Colonic mucosa (tissue), 4 donors: ENCODE measurements around the gene DNASE1L2. TPM values are rescaled to one million over a fixed set of nuclear protein-coding genes. Genes with fewer than 3 reads are reported as not detected.

ENCODE experiments used
- DNase-seq: peaks from one replicate; pipeline ENCODE4 v3.0.0-alpha.2; 2020
- H3K27ac ChIP-seq: fragments of 200-600 bp; one replicate; pipeline ENCODE4 v1.8.0; 2021
- H3K27me3 ChIP-seq: fragments of 200-600 bp; one replicate; pipeline ENCODE4 v1.8.0; 2021
- H3K36me3 ChIP-seq: fragments of 200-600 bp; one replicate; pipeline ENCODE4 v1.8.0; 2021
- H3K4me1 ChIP-seq: fragments of 200-600 bp; one replicate; pipeline ENCODE4 v1.8.0; 2021; ENCODE audit warnings: mild to moderate bottlenecking
- H3K4me3 ChIP-seq: fragments of 200-600 bp; one replicate; pipeline ENCODE4 v1.8.0; 2021
- H3K9ac ChIP-seq, 2 donors: one replicate each; pipeline ENCODE4 v1.7.0; 2013; ENCODE audit warnings: control low read depth in 2 of 2, low read depth in 2 of 2, low read length in 2 of 2
- H3K9me3 ChIP-seq: fragments of 200-600 bp; one replicate; pipeline ENCODE4 v1.8.0; 2021
- CTCF ChIP-seq: fragments of 200-600 bp; IDR thresholded peaks from one replicate; pipeline ENCODE4 v1.8.0; 2022; ENCODE audit warnings: antibody characterized with exemption, mild to moderate bottlenecking
- intact Hi-C: fragments of 100-400 bp; cut with DNase I; formaldehyde crosslinking; loops from one replicate; pipeline ENCODE4 v1.14.1; 2022
- microRNA-seq: library from miRNA; unstranded; fragments of <30 nt; microRNA quantifications from one replicate; pipeline ENCODE4, GENCODE V29; 2019
- total RNA-seq, 2 donors: library from RNA; stranded (reverse); fragmentation: NEBNext Ultra II Directional in 1 of 2; extraction: Animal tissue kit (Norgen Biotek cat#: 25700) in 1 of 2; gene quantifications; one replicate each; pipeline ENCODE4 v1.2.1, GENCODE V29; 2021
- donor health status: healthy.
- donor health status: DM: no; HTN: no; CAD: no.
- donor health status: DM: no; HTN: no; CAD: no.

Gene DNASE1L2
- total RNA-seq, 2 donors from 2014 or later, result 0.85 to 2.4 TPM

DNA sequence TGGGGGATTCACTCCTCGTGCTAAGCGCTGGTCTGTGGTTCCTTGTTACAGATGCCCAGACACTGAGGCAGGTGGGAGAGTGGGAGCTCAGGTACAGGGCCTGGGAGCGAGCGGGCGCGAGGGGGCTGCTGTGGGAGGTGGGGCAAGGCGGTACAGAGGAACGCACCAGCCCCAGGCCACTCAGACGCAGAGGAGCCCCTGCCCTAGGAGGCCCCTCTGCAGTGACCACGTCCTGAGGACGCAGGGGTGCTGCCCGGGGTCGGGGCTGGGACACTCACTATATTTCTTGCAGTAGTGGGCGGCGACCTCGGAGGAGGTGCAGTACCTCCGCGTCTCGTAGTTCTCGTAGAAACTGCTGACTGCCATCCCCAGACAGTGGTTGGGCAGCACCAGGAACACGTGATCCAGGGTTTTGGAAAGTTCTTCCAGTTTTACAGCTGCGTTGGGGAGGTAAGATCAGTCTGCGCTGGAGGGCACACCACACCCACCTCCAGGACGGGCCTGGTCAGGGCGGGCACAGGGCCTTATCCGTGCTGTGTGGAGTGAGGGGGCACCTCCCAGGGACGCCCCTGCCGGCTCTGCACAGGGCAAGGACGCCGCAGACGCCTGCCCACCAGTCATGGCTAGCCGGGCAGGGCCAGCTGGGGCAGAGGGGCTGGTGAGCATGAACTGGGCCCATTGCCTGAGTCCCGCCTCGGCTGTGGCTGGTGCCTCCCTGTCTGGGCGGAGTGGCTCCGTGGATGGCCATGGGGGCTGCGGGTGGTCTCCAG lies 47.9 kb downstream of the DNASE1L2 start:
- Histone ChIP-seq H3K9ac (no peak overlapping the region), H3K36me3 (no peaks in the 10 kb centered on the region), H3K9me3 (no peaks in the 10 kb centered on the region), H3K4me1 (no peaks in the 10 kb centered on the region), H3K4me3 (no peak overlapping the region), H3K27ac (no peak overlapping the region), H3K27me3 (no peaks in the 10 kb centered on the region)
- TF ChIP-seq CTCF, result no peak
- intact Hi-C loops, result no loop called here
- DNase-seq, result no peak

DNA sequence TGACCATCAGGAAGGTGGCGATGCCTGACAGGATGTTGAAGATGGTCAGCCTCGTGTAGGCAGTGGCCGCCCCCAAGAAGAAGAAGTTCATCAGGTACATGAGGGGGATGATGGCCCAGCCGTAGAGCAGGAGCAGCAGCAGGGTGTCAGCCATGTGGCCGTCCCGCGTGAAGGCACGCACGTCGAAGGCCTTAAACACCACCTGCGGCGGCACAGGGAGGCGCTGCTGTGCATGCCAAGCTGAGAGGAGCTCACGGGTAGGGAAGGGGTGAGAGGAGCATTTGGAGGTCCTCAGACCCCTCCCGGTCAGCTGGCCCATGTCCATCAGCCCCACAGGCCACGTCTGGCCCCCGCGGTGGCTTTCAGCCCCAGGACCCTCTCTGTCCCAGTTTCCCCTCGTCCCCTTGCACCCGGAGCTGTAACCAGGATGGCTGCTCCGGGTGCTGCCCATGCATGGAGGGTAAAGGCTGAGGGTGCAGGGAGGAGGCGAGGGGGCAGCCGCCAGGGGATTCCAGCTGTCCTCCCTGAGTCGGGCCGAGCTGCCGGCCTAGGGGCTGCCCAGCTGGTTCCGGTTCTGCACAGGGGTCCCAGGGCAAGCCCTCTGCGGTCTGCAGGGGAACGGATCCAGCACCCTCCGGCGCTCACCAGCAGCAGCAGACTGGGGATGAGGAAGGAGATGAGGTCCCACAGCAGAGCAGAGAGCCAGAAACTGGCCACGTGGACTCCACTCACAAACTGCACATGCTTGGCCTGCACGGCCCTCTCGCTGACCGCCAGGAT lies 48.7 kb downstream of the DNASE1L2 start:
- Histone ChIP-seq H3K4me3 (no peak overlapping the region), H3K27me3 (no peaks in the 10 kb centered on the region), H3K4me1 (no peaks in the 10 kb centered on the region), H3K9me3 (no peaks in the 10 kb centered on the region), H3K9ac (no peak overlapping the region), H3K27ac (no peak overlapping the region), H3K36me3 (no peaks in the 10 kb centered on the region)
- no peak for DNase-seq
- intact Hi-C loops, result no loop called here
- TF ChIP-seq CTCF, result no peak

- no peaks in the 10 kb centered on the region for H3K9me3 ChIP-seq
- no peaks in the 10 kb centered on the region for H3K4me1 ChIP-seq
- H3K27me3 ChIP-seq, result no peaks in the 10 kb centered on the region
- H3K4me3 ChIP-seq, result no peak overlapping the region
- intact Hi-C loops, result no loop called here
- no peaks in the 10 kb centered on the region for H3K36me3 ChIP-seq
- no peak overlapping the region for H3K27ac ChIP-seq
- no peak for TF ChIP-seq CTCF
- no peak for DNase-seq
- H3K9ac ChIP-seq, result no peak overlapping the region
These were observed 49.5 kb downstream of the DNASE1L2 start for GRCh38 chr16:2285731-2286191.

GRCh38 chr16:2286550-2286949 lies 50.3 kb downstream of the DNASE1L2 start:
- Histone ChIP-seq H3K36me3 (no peaks in the 10 kb centered on the region), H3K4me3 (no peak overlapping the region), H3K27me3 (no peaks in the 10 kb centered on the region), H3K9ac (no peak overlapping the region), H3K4me1 (no peaks in the 10 kb centered on the region), H3K9me3 (no peaks in the 10 kb centered on the region), H3K27ac (no peak overlapping the region)
- DNase-seq, result no peak
- intact Hi-C loops, result no loop called here
- TF ChIP-seq CTCF, result no peak

DNA sequence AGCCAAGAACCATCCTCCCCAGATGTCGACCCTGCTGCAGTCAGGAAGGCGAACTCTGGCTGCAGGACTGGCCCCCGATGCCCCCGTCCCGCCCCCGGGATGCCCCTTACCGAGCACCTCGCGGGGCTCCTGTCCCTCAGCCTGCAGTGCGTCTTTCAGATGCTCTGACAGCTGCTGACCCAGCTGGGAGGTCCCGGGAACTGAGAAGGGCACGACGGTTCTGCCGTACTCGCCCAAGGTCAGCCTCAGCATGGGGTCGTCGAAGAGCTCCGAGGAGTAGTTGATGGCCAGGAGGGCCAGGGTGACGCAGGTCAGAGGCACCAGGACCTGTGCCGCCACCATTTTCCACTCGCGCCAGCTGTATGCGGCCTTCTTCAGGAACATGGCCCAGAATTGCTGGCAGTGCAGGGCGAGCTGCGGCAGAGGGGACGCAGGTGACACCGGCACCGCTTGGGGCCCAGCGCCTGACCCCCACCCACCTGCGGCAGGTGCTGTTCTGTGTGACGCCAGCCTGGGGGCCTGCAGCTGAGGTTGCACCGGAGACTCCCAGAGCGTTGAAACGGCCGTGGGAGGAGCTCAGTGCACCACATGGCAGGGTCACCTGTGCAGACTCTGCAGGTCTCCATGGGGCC lies 51.8 kb downstream of the DNASE1L2 start:
- no peak for DNase-seq
- intact Hi-C loops, result no loop called here
- H3K9ac ChIP-seq, result no peak overlapping the region
- no peak overlapping the region for H3K4me3 ChIP-seq
- no peaks in the 10 kb centered on the region for H3K27me3 ChIP-seq
- H3K9me3 ChIP-seq, result no peaks in the 10 kb centered on the region
- H3K4me1 ChIP-seq, result no peaks in the 10 kb centered on the region
- no peaks in the 10 kb centered on the region for H3K36me3 ChIP-seq
- no peak for TF ChIP-seq CTCF
- no peak overlapping the region for H3K27ac ChIP-seq

Small RNA genes within 50 kb of the gene (microRNA-seq; reads per million reads assigned to microRNA genes)
- gene MIR3677 (not detected), gene MIR4717 (not detected)

Other genes with a start within 250 kb of the DNASE1L2 start
- gene SYNGR3, start 246.5 kb upstream of the DNASE1L2 start, total RNA-seq, result 1 to 10 TPM; 1.5 to 1.9 TPM
- 10 to 100 TPM; 45.4 to 64.3 TPM for gene ZNF598, start 226.6 kb upstream of the DNASE1L2 start, total RNA-seq
- 1 to 10 TPM; 3.5 to 3.8 TPM for gene NPW, start 216.7 kb upstream of the DNASE1L2 start, total RNA-seq
- 10 to 100 TPM; 64.0 to 77.9 TPM for gene NHERF2, start 209.5 kb upstream of the DNASE1L2 start, total RNA-seq
- 10 to 100 TPM; 30.1 to 96.8 TPM for gene NTHL1, start 188.6 kb upstream of the DNASE1L2 start, total RNA-seq
- gene TSC2, start 188.5 kb upstream of the DNASE1L2 start, total RNA-seq, result 100 to 1,000 TPM in 1 of 2 donors, 10 to 100 TPM in 1; 75.3 to 143 TPM
- 10 to 100 TPM; 48.2 to 83.5 TPM for gene PKD1, start 100.5 kb upstream of the DNASE1L2 start, total RNA-seq
- 10 to 100 TPM; 18.2 to 24.5 TPM for gene RAB26, start 87.8 kb upstream of the DNASE1L2 start, total RNA-seq
- gene TRAF7, start 80.7 kb upstream of the DNASE1L2 start, total RNA-seq, result 100 to 1,000 TPM; 102 to 131 TPM
- gene CASKIN1, start 39.8 kb upstream of the DNASE1L2 start, total RNA-seq, result under 1 TPM; 0.07 to 0.27 TPM
- 10 to 100 TPM; 26.5 to 53.5 TPM for gene MLST8, start 31.0 kb upstream of the DNASE1L2 start, total RNA-seq
- 10 to 100 TPM in 1 of 2 donors, 1 to 10 TPM in 1; 7.7 to 15.2 TPM for gene BRICD5, start 25.6 kb upstream of the DNASE1L2 start, total RNA-seq
- gene PGP, start 21.6 kb upstream of the DNASE1L2 start, total RNA-seq, result 10 to 100 TPM; 17.1 to 37.3 TPM
- 10 to 100 TPM; 19.9 to 37.4 TPM for gene E4F1, start 12.9 kb upstream of the DNASE1L2 start, total RNA-seq
- 100 to 1,000 TPM; 109 to 134 TPM for gene ECI1, start 15.1 kb downstream of the DNASE1L2 start, total RNA-seq
- gene RNPS1, start 31.7 kb downstream of the DNASE1L2 start, total RNA-seq, result 100 to 1,000 TPM; 108 to 154 TPM
- gene ABCA3, start 104.3 kb downstream of the DNASE1L2 start, total RNA-seq, result 1 to 10 TPM; 1.3 to 4.6 TPM
- 10 to 100 TPM in 1 of 2 donors, 1 to 10 TPM in 1; 8.6 to 38.2 TPM for gene CCNF, start 193.0 kb downstream of the DNASE1L2 start, total RNA-seq
- 10 to 100 TPM in 1 of 2 donors, 1 to 10 TPM in 1; 2.4 to 24.0 TPM for gene TEDC2, start 223.7 kb downstream of the DNASE1L2 start, total RNA-seq
- gene NTN3, start 234.9 kb downstream of the DNASE1L2 start, total RNA-seq, result not detected
- gene TBC1D24, start 238.7 kb downstream of the DNASE1L2 start, total RNA-seq, result 10 to 100 TPM in 1 of 2 donors, 1 to 10 TPM in 1; 8.4 to 15.8 TPM